Measurements from ENCODE around the gene PID1.

The PID1 gene

GRCh38 chr2:229163893-229164292 lies 107.2 kb downstream of the PID1 start:
- no peak for DNase-seq

GRCh38 chr2:229162015-229162414 lies 109.1 kb downstream of the PID1 start:
- DNase-seq, result no peak

GRCh38 chr2:229160984-229161383 lies 110.1 kb downstream of the PID1 start:
- DNase-seq, result no peak

GRCh38 chr2:229160180-229160579 lies 110.9 kb downstream of the PID1 start:
- DNase-seq, result no peak

- no peak for DNase-seq
These were observed 111.7 kb downstream of the PID1 start for GRCh38 chr2:229159405-229159804.

GRCh38 chr2:229154381-229154780 lies 116.7 kb downstream of the PID1 start:
- no peak for DNase-seq

- no peak for DNase-seq
These were observed 117.1 kb downstream of the PID1 start for GRCh38 chr2:229153951-229154350.

- no peak for DNase-seq
These were observed 117.8 kb downstream of the PID1 start for GRCh38 chr2:229153267-229153666.

GRCh38 chr2:229152674-229153073 lies 118.4 kb downstream of the PID1 start:
- no peak for DNase-seq

GRCh38 chr2:229150317-229150716 lies 120.8 kb downstream of the PID1 start:
- no peak for DNase-seq

GRCh38 chr2:229141424-229142025 lies 129.6 kb downstream of the PID1 start:
- DNase-seq, result peak in 1 of 3 donors; percentile 3

- DNase-seq, result no peak
These were observed 133.4 kb downstream of the PID1 start for GRCh38 chr2:229137639-229138038.

GRCh38 chr2:229137066-229137465 lies 134.0 kb downstream of the PID1 start:
- no peak for DNase-seq

- peak; percentile 33 to 48 (median 44) for DNase-seq
These were observed 137.8 kb downstream of the PID1 start for GRCh38 chr2:229133155-229133772.

- no peak for DNase-seq
These were observed 138.9 kb downstream of the PID1 start for GRCh38 chr2:229132236-229132635.

GRCh38 chr2:229130522-229130921 lies 140.6 kb downstream of the PID1 start:
- no peak for DNase-seq

GRCh38 chr2:229129738-229130371 lies 141.2 kb downstream of the PID1 start:
- peak in 1 of 3 donors; percentile 23 for DNase-seq

GRCh38 chr2:229127471-229127870 lies 143.6 kb downstream of the PID1 start:
- DNase-seq, result no peak

GRCh38 chr2:229126066-229126465 lies 145.0 kb downstream of the PID1 start:
- no peak for DNase-seq

GRCh38 chr2:229124136-229124535 lies 147.0 kb downstream of the PID1 start:
- DNase-seq, result no peak

- no peak for DNase-seq
These were observed 152.2 kb downstream of the PID1 start for GRCh38 chr2:229118927-229119326.

- DNase-seq, result no peak
These were observed 152.8 kb downstream of the PID1 start for GRCh38 chr2:229118336-229118735.

GRCh38 chr2:229111744-229112143 lies 159.3 kb downstream of the PID1 start:
- no peak for DNase-seq

GRCh38 chr2:229109195-229109594 lies 161.9 kb downstream of the PID1 start:
- no peak for DNase-seq

Data from suppressor macrophage treated with lipopolysaccharide for 1 hour (primary cell).